GM12874 (cell line): ENCODE data around the gene PTPRE.

Source experiments
- TF ChIP-seq, protein P1 (sequence below): IDR thresholded peaks from 2 replicates; pipeline ENCODE4 v1.5.1; 2011; ENCODE audit warnings: low read depth, mild to moderate bottlenecking, control low read depth, low read length, moderate library complexity; ENCODE audit not compliant: insufficient read depth

The PTPRE gene

DNA sequence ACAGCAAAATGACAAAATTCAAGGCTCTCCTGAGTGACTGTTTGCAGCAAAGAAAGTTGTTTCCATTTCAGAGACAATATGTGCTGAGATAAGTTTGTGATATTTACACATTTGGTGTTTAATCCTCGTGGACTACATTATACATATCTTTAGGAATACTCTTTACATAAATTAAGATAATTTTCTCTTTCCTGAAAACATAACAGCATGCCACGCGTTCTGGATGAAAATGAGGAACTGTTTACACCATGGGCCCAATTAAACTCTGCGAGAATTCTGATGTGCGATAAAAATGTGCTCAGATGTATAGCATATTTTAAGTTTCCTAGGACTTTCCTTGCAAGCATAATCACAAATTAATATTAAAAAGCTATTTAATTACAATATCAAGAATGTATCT lies 26.4 kb downstream of the PTPRE start:
- TF ChIP-seq, protein P1, sequence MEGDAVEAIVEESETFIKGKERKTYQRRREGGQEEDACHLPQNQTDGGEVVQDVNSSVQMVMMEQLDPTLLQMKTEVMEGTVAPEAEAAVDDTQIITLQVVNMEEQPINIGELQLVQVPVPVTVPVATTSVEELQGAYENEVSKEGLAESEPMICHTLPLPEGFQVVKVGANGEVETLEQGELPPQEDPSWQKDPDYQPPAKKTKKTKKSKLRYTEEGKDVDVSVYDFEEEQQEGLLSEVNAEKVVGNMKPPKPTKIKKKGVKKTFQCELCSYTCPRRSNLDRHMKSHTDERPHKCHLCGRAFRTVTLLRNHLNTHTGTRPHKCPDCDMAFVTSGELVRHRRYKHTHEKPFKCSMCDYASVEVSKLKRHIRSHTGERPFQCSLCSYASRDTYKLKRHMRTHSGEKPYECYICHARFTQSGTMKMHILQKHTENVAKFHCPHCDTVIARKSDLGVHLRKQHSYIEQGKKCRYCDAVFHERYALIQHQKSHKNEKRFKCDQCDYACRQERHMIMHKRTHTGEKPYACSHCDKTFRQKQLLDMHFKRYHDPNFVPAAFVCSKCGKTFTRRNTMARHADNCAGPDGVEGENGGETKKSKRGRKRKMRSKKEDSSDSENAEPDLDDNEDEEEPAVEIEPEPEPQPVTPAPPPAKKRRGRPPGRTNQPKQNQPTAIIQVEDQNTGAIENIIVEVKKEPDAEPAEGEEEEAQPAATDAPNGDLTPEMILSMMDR: no peak

DNA sequence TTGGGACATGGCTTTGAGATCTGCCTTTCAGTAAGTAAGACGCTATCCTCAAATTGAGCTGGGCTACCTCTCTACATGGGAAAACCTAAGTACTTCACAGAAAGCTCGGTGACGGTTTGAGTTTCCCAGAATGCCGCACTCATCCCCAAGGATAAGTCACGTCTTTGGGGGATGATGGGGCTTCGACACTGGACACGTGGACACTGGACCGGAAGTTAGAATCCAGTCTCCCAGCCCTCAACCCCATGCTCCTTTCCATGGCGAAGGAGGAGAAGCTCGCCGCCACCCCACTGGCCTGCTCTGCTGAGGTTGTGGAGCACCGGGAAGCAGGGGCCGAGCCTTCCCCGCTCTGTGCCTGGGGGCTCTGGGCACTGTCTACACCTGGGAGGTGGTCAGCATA lies 27.5 kb downstream of the PTPRE start:
- TF ChIP-seq, protein P1: no peak

DNA sequence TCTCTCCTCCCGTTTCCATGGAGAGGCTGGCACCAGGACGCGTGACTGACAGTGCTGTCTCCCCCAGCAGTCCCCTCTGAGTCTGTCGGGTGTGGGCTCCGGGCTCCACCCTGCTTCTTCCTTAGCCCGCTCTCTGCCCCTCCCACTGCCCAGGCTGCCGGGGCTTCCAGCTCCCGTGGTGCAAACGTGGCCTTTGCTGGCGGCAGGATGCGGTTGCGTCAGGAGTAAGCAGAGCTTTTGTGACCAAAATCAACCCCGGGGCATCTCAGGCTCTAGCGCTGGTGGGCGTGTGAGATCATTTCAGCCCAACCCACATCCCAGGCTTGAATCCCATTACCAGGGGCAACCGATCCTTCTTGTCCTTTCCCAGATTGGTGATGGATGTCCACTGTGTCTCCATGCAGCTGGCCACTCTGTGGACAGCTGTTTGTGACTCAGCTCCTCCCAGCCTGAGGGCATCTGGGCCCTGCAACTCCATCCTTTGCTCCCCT lies 28.2 kb downstream of the PTPRE start:
- TF ChIP-seq, protein P1: no peak

DNA sequence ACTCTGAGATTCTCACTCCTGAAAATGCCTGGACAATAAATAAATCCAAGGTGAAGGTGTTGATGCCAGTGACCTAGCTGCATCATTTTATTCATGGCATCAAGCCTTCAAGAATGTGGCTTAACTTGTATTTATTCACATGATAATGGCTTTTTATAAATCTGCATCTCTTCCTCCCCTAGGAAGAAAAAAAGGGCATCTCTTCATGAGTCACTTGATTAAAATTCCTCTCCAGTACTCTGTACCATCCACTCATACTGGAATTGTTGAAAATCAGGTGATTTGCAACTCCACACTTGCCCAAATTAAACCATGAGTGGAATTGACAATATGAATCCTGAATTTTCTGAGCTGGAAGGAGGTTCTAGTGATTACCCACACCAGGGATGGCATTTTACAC lies 30.2 kb downstream of the PTPRE start:
- TF ChIP-seq, protein P1: no peak

DNA sequence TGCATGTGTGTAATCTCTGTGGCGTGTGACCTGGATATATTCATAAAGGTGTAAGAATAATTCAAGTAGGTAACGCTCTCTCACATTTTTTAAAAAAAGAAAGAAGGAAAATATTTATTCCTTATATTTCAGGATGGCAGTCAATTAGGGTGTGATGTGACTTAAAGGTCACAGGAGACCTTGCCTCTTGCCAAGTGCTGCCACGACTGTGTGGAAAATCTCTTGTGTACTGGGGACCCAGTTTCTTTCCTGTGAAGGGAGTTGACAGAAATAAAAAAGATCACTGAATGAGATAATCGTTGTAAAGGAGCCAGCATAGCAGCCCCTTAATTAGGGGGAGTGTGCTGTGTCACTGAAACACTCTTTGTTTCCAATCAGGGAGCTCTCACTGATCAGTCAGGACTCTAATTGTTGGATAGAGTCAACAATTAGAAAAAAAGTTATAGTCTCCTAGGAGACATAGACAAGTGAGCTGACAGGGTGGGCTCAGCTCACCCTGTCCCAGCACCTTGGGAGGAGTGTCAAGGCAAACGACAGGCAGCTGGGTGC lies 31.1 kb downstream of the PTPRE start:
- TF ChIP-seq, protein P1: no peak

DNA sequence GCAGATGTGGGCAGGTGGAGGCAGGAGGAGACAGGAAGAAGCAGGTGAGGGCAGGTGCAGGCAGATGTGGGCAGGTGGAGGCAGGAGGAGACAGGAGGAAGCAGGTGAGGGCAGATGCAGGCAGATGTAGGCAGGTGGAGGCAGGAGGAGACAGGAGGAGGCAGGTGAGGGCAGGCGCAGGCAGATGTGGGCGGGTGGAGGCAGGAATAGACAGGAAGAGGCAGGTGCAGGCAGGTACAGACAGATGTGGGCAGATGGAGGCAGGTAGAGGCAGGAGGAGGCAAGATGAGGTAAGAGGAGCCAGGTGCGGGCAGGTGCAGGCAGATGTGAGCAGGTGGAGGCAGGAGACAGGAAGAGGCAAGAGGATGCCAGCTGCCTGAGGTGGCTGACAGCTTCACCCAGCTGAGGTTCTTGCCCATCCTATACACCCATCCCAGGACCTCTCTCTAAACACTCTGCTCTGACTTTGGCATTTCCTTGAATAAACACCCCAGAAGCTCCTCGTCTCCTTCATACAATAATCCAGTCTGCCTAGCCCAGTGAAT lies 33.0 kb downstream of the PTPRE start:
- TF ChIP-seq, protein P1: no peak

DNA sequence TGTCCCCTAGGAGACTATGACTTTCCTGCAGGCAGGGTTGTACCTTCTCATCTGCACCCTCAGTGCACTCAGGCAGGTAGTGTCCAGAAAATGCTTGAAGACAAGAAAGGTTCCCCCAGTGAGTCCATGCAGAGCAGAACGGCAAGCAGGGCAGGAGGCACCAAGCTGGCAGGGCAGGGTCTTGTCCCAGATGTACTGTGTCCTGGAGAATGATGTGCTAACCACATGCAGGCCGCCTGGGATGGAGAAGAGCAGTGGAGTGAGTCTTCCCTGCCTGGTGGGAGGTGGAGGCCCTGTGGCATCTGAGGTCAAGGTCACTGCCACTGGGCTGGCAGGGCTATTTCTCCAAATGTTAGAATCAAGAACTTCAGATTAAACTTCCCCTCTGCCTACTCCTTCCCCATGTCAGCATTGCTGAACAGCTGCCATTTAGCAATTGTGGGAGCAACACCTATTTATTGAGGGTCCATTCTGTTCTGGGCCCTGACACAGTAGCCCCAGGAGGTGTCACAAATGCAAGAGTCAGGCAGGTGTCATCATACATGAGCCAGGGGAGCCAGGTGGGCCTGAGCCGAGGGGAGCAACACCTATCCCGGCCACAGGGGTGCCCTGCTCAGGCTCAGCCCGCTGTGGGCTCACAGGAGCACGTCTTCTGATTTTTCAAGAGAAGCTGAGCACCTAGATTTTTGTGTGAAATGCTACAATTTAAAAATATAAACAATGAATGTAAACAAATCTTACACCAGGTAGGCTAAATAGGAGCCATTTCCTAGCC lies 34.1 kb downstream of the PTPRE start:
- TF ChIP-seq, protein P1: no peak
